Astrocyte of the cerebellum (primary cell): ENCODE data around the gene IFT74.

Experiments used
- DNase-seq: peaks from one replicate; pipeline ENCODE4 v3.0.0-alpha.2; 2011; ENCODE audit warnings: low read depth
- H3K4me3 ChIP-seq: 2 replicates; pipeline ENCODE4 v1.5.1; 2011; ENCODE audit warnings: mild to moderate bottlenecking, low read depth, low read length, moderate library complexity
- CTCF ChIP-seq: IDR thresholded peaks from 2 replicates; pipeline ENCODE4 v1.5.1; 2012; ENCODE audit warnings: low read length, low read depth, moderate library complexity, mild to moderate bottlenecking; ENCODE audit errors: missing control alignments
- in situ Hi-C: cut with HindIII; loops from 2 replicates; pipeline ENCODE4 v1.10.0; 2017; ENCODE audit warnings: low sequenced_read_pairs

IFT74 gene

GRCh38 chr9:26955921-26956859, at the start of gene IFT74:
IFT74 (plus strand) TSS chr9:26956412; CDS start chr9:26961968, 5,556 bp downstream.
- peak within 1 kb of the TSS; percentile 64 for H3K4me3 ChIP-seq
- peak; percentile 96 for DNase-seq
- TF ChIP-seq CTCF = no peak
- in situ Hi-C loops = no loop called here

- DNase-seq = no peak
- in situ Hi-C loops = no loop called here
- TF ChIP-seq CTCF = no peak
- no peak overlapping the region for H3K4me3 ChIP-seq
Measured at GRCh38 chr9:26913138-26913668, 43.0 kb upstream of the IFT74 start.

GRCh38 chr9:26919698-26920097, 36.5 kb upstream of the IFT74 start:
- in situ Hi-C loops = no loop called here
- no peak overlapping the region for H3K4me3 ChIP-seq
- no peak for DNase-seq
- no peak for TF ChIP-seq CTCF

- TF ChIP-seq CTCF = no peak
- no peak for DNase-seq
- no peak overlapping the region for H3K4me3 ChIP-seq
- in situ Hi-C loops = no loop called here
Measured at GRCh38 chr9:26925609-26926008, 30.6 kb upstream of the IFT74 start.

- no peak for TF ChIP-seq CTCF
- no peak for DNase-seq
- in situ Hi-C loops = no loop called here
- no peak overlapping the region for H3K4me3 ChIP-seq
Measured at GRCh38 chr9:26928902-26929495, 27.2 kb upstream of the IFT74 start.

GRCh38 chr9:26935847-26936246, 20.4 kb upstream of the IFT74 start:
- in situ Hi-C loops = no loop called here
- TF ChIP-seq CTCF = no peak
- DNase-seq = no peak
- H3K4me3 ChIP-seq = no peak overlapping the region
